Activated gamma-delta T cell (primary cell): ENCODE results near the gene RHOBTB3.
A peak's percentile ranks its signal among the peaks of the same experiment; 100 is the strongest.
"Not testable (repeated sequence)": the region's sequence is repeated elsewhere in the genome, so short reads cannot be mapped to it uniquely, and the experiment has no call there.

Experiments
- DNase-seq: peaks from one replicate; lab custom pipeline; 2025; lab: John Stamatoyannopoulos, UW

RHOBTB3 gene

GRCh38 chr5:95799191-95799835 is 68.2 kb downstream of the RHOBTB3 start:
- no peak for DNase-seq

- DNase-seq = no peak
Measured at GRCh38 chr5:95800553-95800952, 69.4 kb downstream of the RHOBTB3 start.

GRCh38 chr5:95801532-95801931 is 70.4 kb downstream of the RHOBTB3 start:
- DNase-seq = no peak

GRCh38 chr5:95801961-95802360 is 70.8 kb downstream of the RHOBTB3 start:
- DNase-seq = no peak

GRCh38 chr5:95803271-95804148 is 72.4 kb downstream of the RHOBTB3 start:
- no peak for DNase-seq

DNA sequence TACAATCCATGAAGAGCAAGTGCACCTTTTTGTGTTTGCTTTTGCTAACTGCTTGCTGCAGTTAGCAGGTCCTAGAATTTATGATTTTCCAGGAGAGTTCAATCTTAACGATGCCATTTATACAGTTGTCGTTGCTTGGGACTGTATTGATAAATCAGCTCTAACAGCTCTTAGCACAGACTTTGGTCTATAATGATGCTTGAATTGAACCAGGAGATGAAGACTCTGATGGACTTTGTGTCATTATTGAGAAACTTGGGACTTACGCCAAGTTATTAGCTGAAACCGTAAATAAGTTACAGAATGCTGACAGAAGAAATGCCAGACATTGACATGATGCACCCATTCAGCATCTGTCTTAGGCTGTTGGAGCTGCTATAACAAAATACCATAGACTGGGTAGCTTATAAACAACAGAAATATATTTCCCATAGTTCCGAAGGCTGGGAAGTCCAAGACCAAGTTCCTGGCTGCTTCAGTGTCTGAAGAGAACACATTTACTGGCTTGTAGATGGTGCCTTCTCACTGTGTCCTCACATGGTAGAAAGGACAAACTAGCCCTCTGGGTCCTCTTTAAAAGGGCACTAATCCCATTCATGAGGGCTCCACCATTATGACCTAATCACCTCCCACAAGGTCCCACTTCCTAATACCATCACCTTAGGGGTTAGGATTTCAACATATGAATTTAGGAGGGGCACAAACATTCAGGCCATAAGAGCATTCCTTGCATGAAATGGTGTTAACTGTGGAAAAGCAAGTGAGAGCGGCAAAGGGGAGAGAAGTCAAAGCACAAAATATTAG is 73.8 kb downstream of the RHOBTB3 start:
- no peak for DNase-seq

- no peak for DNase-seq
Measured at GRCh38 chr5:95806687-95807086, 75.6 kb downstream of the RHOBTB3 start.

DNA sequence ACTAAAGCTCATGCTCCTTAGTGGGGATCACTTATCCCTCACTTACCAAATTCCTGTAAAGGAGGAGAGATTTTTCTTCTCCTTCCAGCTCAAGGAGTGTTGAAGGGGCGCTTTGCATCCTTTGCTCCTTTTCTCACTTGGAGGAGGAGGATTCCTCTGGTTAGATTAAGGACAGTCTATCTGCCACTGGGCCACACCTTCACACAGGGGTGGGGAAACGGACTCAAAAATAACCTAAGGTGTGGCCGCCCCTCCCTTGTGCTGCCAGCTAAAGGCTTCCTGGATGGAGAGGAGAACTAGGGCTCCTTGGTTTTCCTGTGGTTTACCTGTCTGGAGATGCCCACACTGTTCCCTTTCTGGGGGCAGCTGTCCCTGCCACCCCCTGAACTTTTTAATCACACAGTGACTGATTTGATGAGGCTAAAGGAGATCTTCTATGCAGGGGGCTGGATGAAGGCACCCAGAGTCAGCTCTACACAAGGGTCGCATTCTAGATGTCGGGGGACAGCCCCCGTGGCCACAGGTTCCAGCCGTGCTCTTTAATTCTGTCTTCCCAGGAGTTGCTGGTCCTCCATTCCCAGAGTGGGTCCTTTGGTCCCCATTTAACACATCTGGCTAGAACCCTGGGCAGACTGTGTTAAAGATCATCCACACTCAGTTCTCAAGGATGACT is 77.0 kb downstream of the RHOBTB3 start:
- DNase-seq = no peak

DNA sequence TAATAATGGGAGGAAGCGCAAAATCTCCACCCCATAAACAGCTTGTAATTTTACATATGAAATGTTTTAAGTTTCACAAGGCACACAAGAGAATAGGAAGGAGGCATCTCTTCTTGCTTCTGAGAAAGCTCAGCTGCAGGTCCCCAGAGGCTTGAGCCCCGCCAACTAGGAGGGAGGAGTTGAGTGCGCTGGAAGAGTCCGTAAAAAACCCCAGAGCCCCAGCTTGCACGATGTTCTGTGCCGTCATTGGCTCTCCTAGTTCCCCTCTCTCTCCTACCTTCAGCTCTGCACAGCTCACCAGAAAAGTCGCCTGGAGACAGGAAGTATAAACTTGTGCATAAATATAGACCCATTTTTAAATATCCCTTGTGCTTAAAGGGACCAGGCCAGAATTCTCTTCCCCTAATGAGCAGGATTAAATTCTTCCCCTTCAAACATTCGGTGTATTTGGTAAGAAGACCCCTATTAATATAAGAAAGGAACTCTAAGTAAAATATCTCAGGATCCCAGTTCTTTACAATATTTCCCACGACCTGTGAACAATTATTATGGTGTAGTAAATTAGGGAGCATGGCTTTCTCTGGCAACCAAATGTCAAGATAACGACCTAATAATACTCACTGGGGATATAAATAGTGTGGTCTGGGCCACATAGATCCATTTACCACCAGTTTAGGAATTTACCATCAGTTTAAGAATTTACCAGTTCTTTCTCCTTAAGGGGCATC is 77.7 kb downstream of the RHOBTB3 start:
- no peak for DNase-seq

- no peak for DNase-seq
Measured at GRCh38 chr5:95809414-95809960, 78.4 kb downstream of the RHOBTB3 start.

GRCh38 chr5:95810305-95811125 is 79.4 kb downstream of the RHOBTB3 start:
- DNase-seq = no peak

GRCh38 chr5:95811126-95811423 is 79.9 kb downstream of the RHOBTB3 start:
- DNase-seq = not testable (repeated sequence)

DNA sequence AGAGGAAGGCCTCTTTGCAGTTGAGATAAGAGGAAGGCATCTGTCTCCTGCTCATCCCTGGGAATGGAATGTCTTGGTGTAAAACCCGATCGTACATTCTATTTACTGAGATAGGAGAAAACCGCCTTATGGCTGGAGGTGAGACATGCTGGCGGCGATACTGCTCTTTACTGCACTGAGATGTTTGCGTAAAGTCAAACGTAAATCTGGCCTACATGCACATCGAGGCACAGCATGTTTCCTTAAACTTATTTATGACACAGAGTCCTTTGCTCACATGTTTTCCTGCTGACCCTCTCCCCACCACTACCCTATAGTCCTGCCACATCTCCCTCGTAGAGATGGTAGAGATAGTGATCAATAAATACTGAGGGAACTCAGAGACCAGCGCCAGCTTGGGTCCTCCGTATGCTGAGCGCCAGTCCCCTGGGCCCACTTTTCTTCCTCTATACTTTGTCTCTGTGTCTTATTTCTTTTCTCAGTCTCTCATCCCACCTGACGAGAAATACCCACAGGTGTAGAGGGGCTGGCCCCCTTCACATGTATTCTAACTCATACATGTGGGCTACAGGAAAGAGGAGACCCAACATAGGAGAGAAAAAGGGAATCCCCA is 80.4 kb downstream of the RHOBTB3 start:
- not testable (repeated sequence) for DNase-seq

DNA sequence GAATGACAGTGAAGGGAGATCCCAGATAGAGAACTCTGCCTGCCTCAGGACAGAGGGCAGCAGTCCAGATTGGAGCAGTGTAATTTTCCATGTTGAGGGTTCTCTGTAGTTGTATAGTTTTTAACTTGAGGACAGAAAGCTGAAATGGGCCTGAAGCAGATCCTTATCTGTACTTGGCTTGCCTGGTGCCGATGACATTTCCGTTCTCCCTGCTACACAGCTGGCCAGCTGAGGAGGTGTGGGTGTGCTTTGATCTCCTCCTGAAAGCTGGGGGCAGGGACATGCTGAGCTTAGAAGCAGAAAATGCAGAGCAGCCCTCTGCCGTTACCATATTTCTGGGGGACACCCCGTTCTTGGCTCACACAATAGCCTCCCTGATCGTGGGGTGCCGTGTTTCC is 80.9 kb downstream of the RHOBTB3 start:
- no peak for DNase-seq

GRCh38 chr5:95813035-95813434 is 81.9 kb downstream of the RHOBTB3 start:
- not testable (repeated sequence) for DNase-seq

DNA sequence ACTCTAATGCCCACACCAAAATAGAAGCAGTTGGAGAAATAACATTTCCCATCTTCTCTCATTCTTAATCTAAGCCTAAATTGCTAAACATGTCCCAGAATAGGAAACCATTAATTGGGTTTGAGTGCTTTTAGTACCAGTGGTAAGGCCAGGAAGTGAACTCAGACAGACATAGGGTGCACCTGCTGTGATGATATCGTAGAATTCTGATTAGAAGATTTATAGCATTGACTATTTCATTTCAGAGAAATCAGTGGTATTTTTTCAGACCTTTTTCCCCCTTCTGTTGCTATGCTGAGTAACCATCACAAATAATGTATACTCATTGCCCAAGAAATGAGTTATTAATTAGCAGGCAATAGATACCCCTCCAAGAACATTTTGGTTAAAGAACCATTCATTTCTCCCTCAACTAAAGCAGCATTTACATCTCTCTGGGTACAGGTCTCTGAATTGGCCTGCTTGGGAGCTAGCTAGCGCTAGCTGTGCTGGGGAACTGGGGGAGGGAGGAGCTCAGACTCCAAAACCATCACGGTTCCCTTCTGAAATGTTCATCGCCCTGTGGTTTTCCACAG is 84.1 kb downstream of the RHOBTB3 start:
- DNase-seq = no peak

GRCh38 chr5:95816341-95816740 is 85.2 kb downstream of the RHOBTB3 start:
- DNase-seq = no peak

- no peak for DNase-seq
Measured at GRCh38 chr5:95816776-95817175, 85.6 kb downstream of the RHOBTB3 start.

GRCh38 chr5:95817430-95817829 is 86.3 kb downstream of the RHOBTB3 start:
- DNase-seq = peak; percentile 29
